Measurements from ENCODE around the gene RRAGB. TPM values are rescaled to one million over a fixed set of nuclear protein-coding genes. Genes with fewer than 3 reads are reported as not detected.

RRAGB gene
- total RNA-seq, 1 donor from 2014 or later, result 13.0 TPM

GRCh38 chrX:55778322-55778721 is 60.8 kb downstream of the RRAGB start:
- no peak for TF ChIP-seq CTCF (IDR thresholded peaks at IDR 0.05; ENCODE audit: insufficient read depth, low read depth, low read length)
- no peak for TF ChIP-seq EZH2 (IDR thresholded peaks at IDR 0.05; ENCODE audit: insufficient read depth, low read length)
- no peaks in the 10 kb centered on the region for H3K27me3 ChIP-seq (ENCODE audit: insufficient read depth, low read length)
- H3K27ac Mint-ChIP-seq (ENCODE audit: unreplicated experiment), result peak overlapping the region; percentile 58
- peaks cover 2% of the 10 kb centered on the region for H3K4me1 Mint-ChIP-seq (ENCODE audit: low read depth, unreplicated experiment)
- DNase-seq (ENCODE audit: low read depth) (no peak), FAIRE-seq (no peak)
- H3K27ac ChIP-seq (ENCODE audit: low read depth, low read length), result no peak overlapping the region
- no peaks in the 10 kb centered on the region for H3K9me3 Mint-ChIP-seq (ENCODE audit: unreplicated experiment)
- H4K20me1 ChIP-seq (ENCODE audit: insufficient read depth, low read length), result no peaks in the 10 kb centered on the region
- H2AFZ ChIP-seq (ENCODE audit: low read depth, low read length), result no peak overlapping the region
- H3K27me3 Mint-ChIP-seq (ENCODE audit: low read depth, unreplicated experiment), result no peaks in the 10 kb centered on the region
- H3K9me3 ChIP-seq (ENCODE audit: insufficient read depth, low read depth, low read length), result no peaks in the 10 kb centered on the region
- H3K9ac ChIP-seq (ENCODE audit: low read length), result no peak overlapping the region
- H3K4me1 ChIP-seq (ENCODE audit: insufficient read depth, low read length), result no peaks in the 10 kb centered on the region
- H3K4me3 Mint-ChIP-seq (ENCODE audit: unreplicated experiment), result no peak overlapping the region
- no peaks in the 10 kb centered on the region for H3K79me2 ChIP-seq (ENCODE audit: insufficient read depth, low read length)
- H3K36me3 ChIP-seq (ENCODE audit: insufficient read depth, low read length), result no peaks in the 10 kb centered on the region
- H3K4me2 ChIP-seq (ENCODE audit: low read length), result no peak overlapping the region
- no peak overlapping the region for H3K4me3 ChIP-seq (ENCODE audit: insufficient read depth, low read depth, low read length)
- peaks cover 3% of the 10 kb centered on the region for H3K36me3 Mint-ChIP-seq (ENCODE audit: low read depth, unreplicated experiment)

- no peaks in the 10 kb centered on the region for H3K9me3 Mint-ChIP-seq (ENCODE audit: unreplicated experiment)
- FAIRE-seq (peak; percentile 49), DNase-seq (ENCODE audit: low read depth) (peak; percentile 21)
- Histone ChIP-seq H3K4me1 (ENCODE audit: insufficient read depth, low read length) (no peaks in the 10 kb centered on the region), H3K36me3 (ENCODE audit: insufficient read depth, low read length) (no peaks in the 10 kb centered on the region), H4K20me1 (ENCODE audit: insufficient read depth, low read length) (no peaks in the 10 kb centered on the region), H3K9me3 (ENCODE audit: insufficient read depth, low read depth, low read length) (no peaks in the 10 kb centered on the region), H3K79me2 (ENCODE audit: insufficient read depth, low read length) (no peaks in the 10 kb centered on the region), H3K4me2 (ENCODE audit: low read length) (no peak overlapping the region), H3K27ac (ENCODE audit: low read depth, low read length) (no peak overlapping the region), H3K9ac (ENCODE audit: low read length) (no peak overlapping the region), H3K4me3 (ENCODE audit: insufficient read depth, low read depth, low read length) (no peak overlapping the region), H3K27me3 (ENCODE audit: insufficient read depth, low read length) (no peaks in the 10 kb centered on the region), H2AFZ (ENCODE audit: low read depth, low read length) (no peak overlapping the region)
- no peak overlapping the region for H3K4me3 Mint-ChIP-seq (ENCODE audit: unreplicated experiment)
- H3K36me3 Mint-ChIP-seq (ENCODE audit: low read depth, unreplicated experiment), result no peaks in the 10 kb centered on the region
- H3K4me1 Mint-ChIP-seq (ENCODE audit: low read depth, unreplicated experiment), result peaks cover 14% of the 10 kb centered on the region
- peak overlapping the region; percentile 64 for H3K27ac Mint-ChIP-seq (ENCODE audit: unreplicated experiment)
- no peaks in the 10 kb centered on the region for H3K27me3 Mint-ChIP-seq (ENCODE audit: low read depth, unreplicated experiment)
- no peak for TF ChIP-seq CTCF (IDR thresholded peaks at IDR 0.05; ENCODE audit: insufficient read depth, low read depth, low read length)
- TF ChIP-seq EZH2 (IDR thresholded peaks at IDR 0.05; ENCODE audit: insufficient read depth, low read length), result no peak
These were observed 66.2 kb downstream of the RRAGB start for GRCh38 chrX:55783723-55784122.

- Histone ChIP-seq H3K27ac (ENCODE audit: low read depth, low read length) (no peak overlapping the region), H4K20me1 (ENCODE audit: insufficient read depth, low read length) (no peaks in the 10 kb centered on the region), H3K36me3 (ENCODE audit: insufficient read depth, low read length) (no peaks in the 10 kb centered on the region), H3K4me2 (ENCODE audit: low read length) (no peak overlapping the region), H3K27me3 (ENCODE audit: insufficient read depth, low read length) (no peaks in the 10 kb centered on the region), H2AFZ (ENCODE audit: low read depth, low read length) (no peak overlapping the region), H3K79me2 (ENCODE audit: insufficient read depth, low read length) (no peaks in the 10 kb centered on the region), H3K9me3 (ENCODE audit: insufficient read depth, low read depth, low read length) (no peaks in the 10 kb centered on the region), H3K4me1 (ENCODE audit: insufficient read depth, low read length) (no peaks in the 10 kb centered on the region), H3K4me3 (ENCODE audit: insufficient read depth, low read depth, low read length) (no peak overlapping the region), H3K9ac (ENCODE audit: low read length) (no peak overlapping the region)
- no peak for FAIRE-seq
- Mint-ChIP-seq H3K27ac (ENCODE audit: unreplicated experiment) (no peak overlapping the region), H3K4me3 (ENCODE audit: unreplicated experiment) (no peak overlapping the region), H3K9me3 (ENCODE audit: unreplicated experiment) (no peaks in the 10 kb centered on the region), H3K36me3 (ENCODE audit: low read depth, unreplicated experiment) (no peaks in the 10 kb centered on the region), H3K4me1 (ENCODE audit: low read depth, unreplicated experiment) (peaks cover 14% of the 10 kb centered on the region), H3K27me3 (ENCODE audit: low read depth, unreplicated experiment) (no peaks in the 10 kb centered on the region)
- TF ChIP-seq EZH2 (IDR thresholded peaks at IDR 0.05; ENCODE audit: insufficient read depth, low read length) (no peak), CTCF (IDR thresholded peaks at IDR 0.05; ENCODE audit: insufficient read depth, low read depth, low read length) (no peak)
- DNase-seq (ENCODE audit: low read depth), result no peak
These were observed 69.5 kb downstream of the RRAGB start for GRCh38 chrX:55787063-55787462.
